BLaER1 (cell line): ENCODE measurements around the gene SYT15.
"Not testable (repeated sequence)": the region's sequence is repeated elsewhere in the genome, so short reads cannot be mapped to it uniquely, and the experiment has no call there.

ENCODE experiments used
- H3K27ac ChIP-seq: shearing (Covaris generic); formaldehyde crosslinking; 2 replicates; pipeline ENCODE4 v1.8.1; 2022
- H3K27me3 ChIP-seq: shearing (Covaris generic); formaldehyde crosslinking; 2 replicates; pipeline ENCODE4 v1.8.1; 2022
- H3K36me3 ChIP-seq: shearing (Covaris generic); formaldehyde crosslinking; 2 replicates; pipeline ENCODE4 v1.8.1; 2022
- H3K4me1 ChIP-seq: shearing (Covaris generic); formaldehyde crosslinking; 2 replicates; pipeline ENCODE4 v1.8.1; 2022
- H3K4me2 ChIP-seq: shearing (Covaris generic); formaldehyde crosslinking; 2 replicates; pipeline ENCODE4 v1.8.1; 2022
- H3K4me3 ChIP-seq: shearing (Covaris generic); formaldehyde crosslinking; 2 replicates; pipeline ENCODE4 v1.8.1; 2022
- H3K9ac ChIP-seq: shearing (Covaris generic); formaldehyde crosslinking; 2 replicates; pipeline ENCODE4 v1.8.1; 2022
- H3K9me3 ChIP-seq: shearing (Covaris generic); formaldehyde crosslinking; 2 replicates; pipeline ENCODE4 v1.8.1; 2022
- H4K20me1 ChIP-seq: shearing (Covaris generic); formaldehyde crosslinking; 2 replicates; pipeline ENCODE4 v1.8.1; 2022

The SYT15 gene

DNA sequence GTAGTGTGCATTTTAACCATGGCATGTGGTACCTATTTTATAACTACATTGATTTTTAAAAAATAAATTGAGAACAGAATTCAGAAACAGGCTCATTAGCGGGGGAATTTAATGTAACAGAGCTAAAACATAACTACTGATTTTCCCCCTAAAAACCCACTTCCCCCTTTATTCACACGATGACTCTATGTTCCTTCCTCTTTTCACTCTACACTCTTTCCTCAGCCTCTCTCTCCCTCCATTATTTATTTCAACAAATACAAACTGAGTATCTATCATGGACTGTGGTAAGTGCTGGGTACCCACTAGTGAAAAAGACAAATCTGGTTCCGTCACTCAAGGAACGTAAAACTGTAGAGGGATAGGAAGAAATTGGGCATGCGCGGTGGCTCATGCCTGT lies 36.6 kb downstream of the SYT15 start:
- H4K20me1 ChIP-seq, H3K27me3 ChIP-seq, H3K9me3 ChIP-seq, H3K4me2 ChIP-seq, H3K27ac ChIP-seq, H3K9ac ChIP-seq, H3K36me3 ChIP-seq, H3K4me3 ChIP-seq, H3K4me1 ChIP-seq: not testable (repeated sequence)

DNA sequence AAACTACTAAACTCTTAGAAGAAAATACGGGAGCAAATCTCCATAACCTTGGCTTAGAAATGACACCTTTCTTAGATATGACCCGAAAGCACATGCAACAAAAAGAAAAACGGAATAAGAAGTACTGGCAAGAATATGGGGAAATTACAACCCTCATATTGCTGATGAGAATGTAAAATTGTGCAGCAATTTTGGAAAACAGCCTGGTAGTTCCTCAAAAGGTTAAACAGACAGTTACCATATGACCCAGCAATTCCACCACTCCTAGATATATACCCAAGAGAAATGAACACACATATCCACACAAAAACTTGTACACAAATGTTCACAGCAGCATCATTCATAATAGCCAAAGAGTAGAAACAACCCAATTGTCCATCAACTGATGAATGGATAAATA lies 37.3 kb downstream of the SYT15 start:
- not testable (repeated sequence) for H3K9me3 ChIP-seq, H3K4me3 ChIP-seq, H3K4me1 ChIP-seq, H3K36me3 ChIP-seq, H3K9ac ChIP-seq, H4K20me1 ChIP-seq, H3K4me2 ChIP-seq, H3K27ac ChIP-seq, H3K27me3 ChIP-seq

- H3K4me1 ChIP-seq, result not testable (repeated sequence)
Observed at GRCh38 chr10:46617134-46617533, 38.2 kb downstream of the SYT15 start.

DNA sequence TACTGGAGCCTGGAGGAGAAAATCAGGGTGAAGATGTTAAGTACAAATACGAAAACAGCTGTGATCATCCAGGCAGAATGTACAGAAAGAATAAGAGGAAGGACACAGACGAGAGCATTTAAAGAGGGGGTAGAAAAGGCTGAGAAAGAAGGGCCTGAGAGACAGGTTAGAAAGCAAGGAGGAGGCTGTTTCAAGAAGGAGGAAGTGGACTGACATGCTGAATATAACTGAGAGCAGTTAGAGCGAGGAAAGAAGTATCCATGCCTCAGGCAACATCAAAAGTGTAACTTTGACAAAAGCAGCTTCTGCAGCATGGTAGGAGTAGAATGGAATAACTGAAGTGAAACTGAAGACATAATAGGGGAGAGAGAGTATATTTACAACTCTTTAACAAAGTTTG lies 39.0 kb downstream of the SYT15 start:
- not testable (repeated sequence) for H3K36me3 ChIP-seq, H3K27ac ChIP-seq, H3K9me3 ChIP-seq

More at GRCh38 chr10:46617134-46617533, 38.2 kb downstream of the SYT15 start:
- H3K27ac ChIP-seq, H3K4me2 ChIP-seq, H3K27me3 ChIP-seq, H4K20me1 ChIP-seq, H3K36me3 ChIP-seq, H3K4me3 ChIP-seq, H3K9ac ChIP-seq, H3K9me3 ChIP-seq: not testable (repeated sequence)

DNA sequence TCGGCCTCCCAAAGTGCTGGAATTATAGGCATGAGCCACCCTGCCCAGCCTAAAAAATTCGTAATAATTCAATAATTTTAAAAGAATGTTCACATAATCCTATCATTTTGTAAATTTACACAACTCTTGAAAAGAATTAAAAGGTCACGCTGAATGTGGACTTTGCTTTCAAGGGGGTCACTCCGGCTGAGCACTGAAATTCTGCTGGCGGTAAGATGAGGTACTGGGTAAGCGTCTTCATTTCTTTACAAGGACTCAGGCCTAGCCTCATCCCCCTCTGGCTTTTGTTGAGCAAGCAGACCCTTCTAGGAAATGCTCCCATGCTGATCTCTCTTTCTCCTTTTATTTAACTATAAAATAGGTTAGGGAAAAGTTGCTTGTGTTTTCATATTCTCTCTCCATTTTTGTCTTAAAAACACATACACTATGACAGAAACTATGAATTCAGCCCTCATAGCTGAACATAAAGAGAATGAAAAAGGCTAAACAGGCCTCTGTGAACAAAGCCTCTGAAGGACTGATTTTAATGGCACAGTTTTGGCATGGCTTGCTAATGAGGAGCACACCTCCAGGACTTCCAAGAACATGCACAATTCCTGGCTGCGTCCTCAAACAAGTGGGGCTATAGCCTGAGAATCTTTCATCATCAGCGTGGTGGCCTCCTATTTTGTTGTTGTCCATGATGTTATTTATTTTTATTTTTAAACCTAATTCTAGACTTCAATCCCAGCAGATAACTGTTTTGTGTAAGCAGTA lies 45.1 kb downstream of the SYT15 start:
- H3K27ac ChIP-seq, H3K9ac ChIP-seq, H3K4me1 ChIP-seq, H3K4me2 ChIP-seq, H4K20me1 ChIP-seq, H3K27me3 ChIP-seq, H3K9me3 ChIP-seq, H3K36me3 ChIP-seq, H3K4me3 ChIP-seq: not testable (repeated sequence)

More for the DNA sequence above, 39.0 kb downstream of the SYT15 start:
- H3K9ac ChIP-seq, H3K4me3 ChIP-seq, H4K20me1 ChIP-seq, H3K4me1 ChIP-seq, H3K4me2 ChIP-seq, H3K27me3 ChIP-seq: not testable (repeated sequence)

DNA sequence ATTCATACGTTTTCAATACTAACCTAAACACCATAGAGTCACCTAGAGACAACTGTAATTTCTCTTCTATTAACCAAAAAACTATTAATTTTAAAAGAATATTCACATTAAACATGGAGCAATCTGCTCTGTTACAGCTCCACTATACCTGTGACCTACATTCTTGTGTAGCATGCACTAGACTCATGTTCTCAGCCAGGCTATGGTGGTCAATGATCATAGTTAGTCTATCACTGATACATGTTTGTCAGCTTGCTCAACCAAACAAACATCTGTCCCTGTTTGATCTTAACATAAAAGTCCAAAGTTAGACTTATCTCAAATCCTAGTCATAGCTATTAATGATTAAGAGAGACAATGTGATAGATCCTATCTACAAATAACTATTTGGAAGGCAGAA lies 50.9 kb downstream of the SYT15 start:
- H3K27me3 ChIP-seq, H3K4me3 ChIP-seq, H3K9ac ChIP-seq, H3K4me2 ChIP-seq, H4K20me1 ChIP-seq, H3K4me1 ChIP-seq, H3K36me3 ChIP-seq, H3K9me3 ChIP-seq, H3K27ac ChIP-seq: not testable (repeated sequence)

GRCh38 chr10:46630816-46631215 lies 51.9 kb downstream of the SYT15 start:
- not testable (repeated sequence) for H3K9ac ChIP-seq, H3K27me3 ChIP-seq, H3K4me3 ChIP-seq, H3K36me3 ChIP-seq, H3K9me3 ChIP-seq, H4K20me1 ChIP-seq, H3K27ac ChIP-seq, H3K4me2 ChIP-seq, H3K4me1 ChIP-seq

DNA sequence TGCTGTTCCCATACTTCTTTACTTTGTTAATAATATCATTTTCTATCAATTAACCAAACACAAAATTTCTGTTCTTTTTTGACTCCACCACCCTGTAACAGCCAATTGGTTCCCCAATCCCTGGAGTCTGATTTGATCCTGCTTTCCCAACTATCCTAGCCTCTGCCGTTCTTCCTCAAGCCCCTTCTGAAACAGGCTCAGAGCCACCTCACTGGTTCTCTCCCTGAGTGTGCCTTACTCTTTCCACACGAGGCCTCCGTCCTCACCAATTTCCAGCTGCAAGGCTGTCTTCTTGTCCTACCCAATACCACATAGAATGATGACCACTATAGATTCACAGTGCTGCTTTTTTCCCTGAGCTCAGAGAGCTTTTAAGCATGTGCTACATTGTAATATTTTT lies 52.8 kb downstream of the SYT15 start:
- H3K36me3 ChIP-seq, H3K9ac ChIP-seq, H3K4me1 ChIP-seq, H3K9me3 ChIP-seq, H3K4me3 ChIP-seq, H3K27me3 ChIP-seq, H3K27ac ChIP-seq, H3K4me2 ChIP-seq, H4K20me1 ChIP-seq: not testable (repeated sequence)

DNA sequence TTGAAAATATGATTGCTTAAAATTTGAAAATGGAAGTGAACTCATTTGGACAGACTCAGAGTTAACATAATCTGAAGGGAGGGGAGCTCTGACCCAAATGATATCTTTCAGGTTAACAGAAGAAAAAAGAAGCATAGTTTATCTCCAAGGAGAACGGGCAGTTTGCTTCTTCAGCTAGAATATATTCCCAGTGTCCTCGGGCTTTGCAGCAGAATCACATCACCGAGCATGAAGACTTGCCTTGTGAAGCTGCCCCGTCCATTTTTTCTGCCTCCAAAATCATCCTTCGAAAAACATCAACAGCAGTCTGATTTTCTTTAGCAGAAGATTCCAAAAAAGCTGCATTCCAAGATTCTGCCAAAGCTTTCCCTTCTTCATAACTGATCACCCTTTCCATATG lies 55.8 kb downstream of the SYT15 start:
- H3K27me3 ChIP-seq, H3K4me2 ChIP-seq, H3K9ac ChIP-seq, H3K36me3 ChIP-seq, H4K20me1 ChIP-seq, H3K4me3 ChIP-seq, H3K4me1 ChIP-seq, H3K27ac ChIP-seq, H3K9me3 ChIP-seq: not testable (repeated sequence)

- not testable (repeated sequence) for H3K9me3 ChIP-seq, H3K4me1 ChIP-seq, H3K4me2 ChIP-seq, H4K20me1 ChIP-seq, H3K27me3 ChIP-seq, H3K9ac ChIP-seq, H3K27ac ChIP-seq, H3K36me3 ChIP-seq
- peak overlapping the region; percentile 55 for H3K4me3 ChIP-seq
Observed at GRCh38 chr10:46635364-46635959, 56.5 kb downstream of the SYT15 start.

- not testable (repeated sequence) for H3K36me3 ChIP-seq, H3K4me3 ChIP-seq, H3K27me3 ChIP-seq, H3K9ac ChIP-seq, H4K20me1 ChIP-seq, H3K9me3 ChIP-seq, H3K4me2 ChIP-seq, H3K4me1 ChIP-seq, H3K27ac ChIP-seq
Observed at GRCh38 chr10:46640005-46640404, 61.1 kb downstream of the SYT15 start.
